PC-9 (cell line): Measurements from ENCODE around the gene TMEM165. TPM values are rescaled to one million over a fixed set of nuclear protein-coding genes. Genes with fewer than 3 reads are reported as not detected.

Experiments used
- BruUV-seq: library from RNA; stranded (reverse); fragments of 400-500 nt; replicated peaks from 2 replicates; lab custom pipeline; 2021; lab: Mats Ljungman, UMichigan
- CTCF ChIA-PET: fragments of 300-600 bp; sonication (Branson Sonifier 250); formaldehyde crosslinking; loops from one replicate; lab custom pipeline; 2022; ENCODE audit warnings: antibody characterized with exemption; lab: Charles Lee
- POLR2A ChIA-PET: fragments of 300-600 bp; sonication (Branson Sonifier 250); formaldehyde crosslinking; loops from one replicate; lab custom pipeline; 2022; ENCODE audit warnings: antibody characterized with exemption; ENCODE audit not compliant: unreplicated experiment; lab: Charles Lee
- DNase-seq, 2 experiments: peaks; one replicate each; pipeline versions ENCODE4 v3.0.0 to v3.0.0-alpha.2; 2015 to 2022; ENCODE audit warnings: mixed read lengths in 1 of 2
- H2AFZ ChIP-seq: fragments of 200-600 bp; sonication (generic); 2 replicates; pipeline ENCODE4 v1.8.1; 2017; ENCODE audit warnings: antibody characterized with exemption
- H3F3A ChIP-seq: fragments of 200-600 bp; sonication (generic); 2 replicates; pipeline ENCODE4 v1.8.1; 2017; ENCODE audit warnings: antibody characterized with exemption, mild to moderate bottlenecking, low read depth; ENCODE audit not compliant: insufficient read depth
- H3K27ac ChIP-seq: fragments of 200-600 bp; sonication (generic); 2 replicates; pipeline ENCODE4 v1.6.1; 2016; ENCODE audit warnings: mixed run types
- H3K27me3 ChIP-seq: fragments of 200-600 bp; sonication (generic); 2 replicates; pipeline ENCODE4 v1.6.1; 2016; ENCODE audit warnings: low read depth, mixed run types; ENCODE audit not compliant: insufficient read depth
- H3K36me3 ChIP-seq: fragments of 200-600 bp; sonication (generic); 2 replicates; pipeline ENCODE4 v1.6.1; 2016; ENCODE audit warnings: low read depth, mixed run types
- H3K4me1 ChIP-seq: fragments of 200-600 bp; sonication (generic); replicated peaks from 2 replicates; pipeline ENCODE4 v1.6.1; 2016; ENCODE audit warnings: mixed run types; ENCODE audit not compliant: insufficient read depth
- H3K4me2 ChIP-seq: fragments of 200-600 bp; sonication (generic); 2 replicates; pipeline ENCODE4 v1.6.1; 2017; ENCODE audit warnings: mixed run types
- H3K4me3 ChIP-seq: fragments of 200-600 bp; sonication (generic); 2 replicates; pipeline ENCODE4 v1.6.1; 2016; ENCODE audit warnings: mixed run types
- H3K79me2 ChIP-seq: fragments of 200-600 bp; sonication (generic); 2 replicates; pipeline ENCODE4 v1.6.1; 2017; ENCODE audit warnings: low read depth, mixed run types
- H3K9me2 ChIP-seq: fragments of 200-600 bp; sonication (generic); 2 replicates; pipeline ENCODE4 v1.8.1; 2017; ENCODE audit warnings: mild to moderate bottlenecking; ENCODE audit not compliant: insufficient read depth
- H3K9me3 ChIP-seq: fragments of 200-600 bp; sonication (generic); 2 replicates; pipeline ENCODE4 v1.8.1; 2016; ENCODE audit warnings: low read depth; ENCODE audit not compliant: insufficient read depth
- H4K20me1 ChIP-seq: fragments of 200-600 bp; sonication (generic); 2 replicates; pipeline ENCODE4 v1.8.1; 2017; ENCODE audit not compliant: insufficient read depth
- EZH2 ChIP-seq: fragments of 200-600 bp; sonication (generic); IDR thresholded peaks from 2 replicates; pipeline ENCODE4 v1.8.0; 2017; ENCODE audit warnings: antibody characterized with exemption, low read depth
- intact Hi-C: fragments of 100-400 bp; cut with micrococcal nuclease; formaldehyde crosslinking; loops from one replicate; pipeline ENCODE4 v1.10.0; 2022; ENCODE audit not compliant: unreplicated experiment
- total RNA-seq: library from RNA; stranded (reverse); gene quantifications from 2 replicates; pipeline ENCODE4 v1.2.3, GENCODE V29; 2021
- TF ChIP-seq, protein P1 (sequence below): fragments of 200-600 bp; sonication (generic); conservative IDR thresholded peaks from 2 replicates; pipeline ENCODE4 v1.6.1; 2017; ENCODE audit warnings: mixed run types, antibody characterized with exemption, mild to moderate bottlenecking, moderate library complexity

Gene TMEM165
- total RNA-seq, 1 experiment from 2014 or later = 61.4 TPM

DNA sequence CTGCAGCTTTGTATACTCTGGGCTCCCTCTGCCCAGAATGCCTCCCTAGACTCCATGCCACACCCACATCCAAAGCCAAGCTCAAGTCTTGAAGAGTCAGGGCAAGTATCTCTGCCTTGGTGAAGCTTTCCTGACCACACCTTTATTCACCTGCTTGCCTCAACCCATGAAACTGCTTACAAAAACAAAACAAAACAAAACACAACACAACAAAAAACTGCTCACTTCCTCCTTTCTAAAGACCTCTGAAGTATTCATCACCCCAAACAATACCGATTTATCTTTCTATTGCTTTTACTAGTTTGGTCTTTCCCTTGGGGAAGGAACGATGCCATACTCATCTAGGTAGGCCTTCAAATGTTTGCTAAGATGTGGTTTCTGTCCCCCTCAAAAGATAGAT is 45.0 kb downstream of the TMEM165 start:
- no peak overlapping the region for H2AFZ ChIP-seq
- no peak overlapping the region for H3K4me3 ChIP-seq
- no peak for DNase-seq
- TF ChIP-seq, protein P1, sequence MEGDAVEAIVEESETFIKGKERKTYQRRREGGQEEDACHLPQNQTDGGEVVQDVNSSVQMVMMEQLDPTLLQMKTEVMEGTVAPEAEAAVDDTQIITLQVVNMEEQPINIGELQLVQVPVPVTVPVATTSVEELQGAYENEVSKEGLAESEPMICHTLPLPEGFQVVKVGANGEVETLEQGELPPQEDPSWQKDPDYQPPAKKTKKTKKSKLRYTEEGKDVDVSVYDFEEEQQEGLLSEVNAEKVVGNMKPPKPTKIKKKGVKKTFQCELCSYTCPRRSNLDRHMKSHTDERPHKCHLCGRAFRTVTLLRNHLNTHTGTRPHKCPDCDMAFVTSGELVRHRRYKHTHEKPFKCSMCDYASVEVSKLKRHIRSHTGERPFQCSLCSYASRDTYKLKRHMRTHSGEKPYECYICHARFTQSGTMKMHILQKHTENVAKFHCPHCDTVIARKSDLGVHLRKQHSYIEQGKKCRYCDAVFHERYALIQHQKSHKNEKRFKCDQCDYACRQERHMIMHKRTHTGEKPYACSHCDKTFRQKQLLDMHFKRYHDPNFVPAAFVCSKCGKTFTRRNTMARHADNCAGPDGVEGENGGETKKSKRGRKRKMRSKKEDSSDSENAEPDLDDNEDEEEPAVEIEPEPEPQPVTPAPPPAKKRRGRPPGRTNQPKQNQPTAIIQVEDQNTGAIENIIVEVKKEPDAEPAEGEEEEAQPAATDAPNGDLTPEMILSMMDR = no peak
- no peak for TF ChIP-seq EZH2
- no peaks in the 10 kb centered on the region for H3K79me2 ChIP-seq
- no TSS peak for BruUV-seq
- no peaks in the 10 kb centered on the region for H3K27me3 ChIP-seq
- no peaks in the 10 kb centered on the region for H3K4me1 ChIP-seq
- H3F3A ChIP-seq = no peaks in the 10 kb centered on the region
- H3K36me3 ChIP-seq = no peaks in the 10 kb centered on the region
- H3K4me2 ChIP-seq = no peak overlapping the region
- H3K27ac ChIP-seq = no peak overlapping the region
- ChIA-PET CTCF (no interaction called here), POLR2A (no interaction called here)
- intact Hi-C loops = loop anchor here (10.0 kb wide), 2 partner anchors 104 to 294 kb away; partner anchors contain the start of gene CLOCK
- H4K20me1 ChIP-seq = no peaks in the 10 kb centered on the region
- no peaks in the 10 kb centered on the region for H3K9me2 ChIP-seq
- H3K9me3 ChIP-seq = no peaks in the 10 kb centered on the region

GRCh38 chr4:55442541-55442940 is 46.8 kb downstream of the TMEM165 start:
- H3K36me3 ChIP-seq = no peaks in the 10 kb centered on the region
- H4K20me1 ChIP-seq = no peaks in the 10 kb centered on the region
- DNase-seq = no peak
- no peaks in the 10 kb centered on the region for H3K9me2 ChIP-seq
- no peaks in the 10 kb centered on the region for H3K27me3 ChIP-seq
- intact Hi-C loops = loop anchor here (10.0 kb wide), 2 partner anchors 102 to 292 kb away; partner anchors contain the start of gene CLOCK
- no peak overlapping the region for H3K4me2 ChIP-seq
- ChIA-PET CTCF (no interaction called here), POLR2A (no interaction called here)
- no peaks in the 10 kb centered on the region for H3K9me3 ChIP-seq
- H3K4me1 ChIP-seq = no peaks in the 10 kb centered on the region
- H3K4me3 ChIP-seq = no peak overlapping the region
- H2AFZ ChIP-seq = no peak overlapping the region
- no peak overlapping the region for H3K27ac ChIP-seq
- no peak for TF ChIP-seq EZH2
- TF ChIP-seq, protein P1 = no peak
- no TSS peak for BruUV-seq
- H3K79me2 ChIP-seq = no peaks in the 10 kb centered on the region
- no peaks in the 10 kb centered on the region for H3F3A ChIP-seq

- intact Hi-C loops = loop anchor here (5.0 to 10.0 kb wide), 3 partner anchors 100 to 422 kb away; partner anchors contain the start of gene CLOCK
- no TSS peak for BruUV-seq
- H4K20me1 ChIP-seq = no peaks in the 10 kb centered on the region
- no peak overlapping the region for H3K4me2 ChIP-seq
- H3F3A ChIP-seq = no peaks in the 10 kb centered on the region
- H3K4me1 ChIP-seq = no peaks in the 10 kb centered on the region
- no peaks in the 10 kb centered on the region for H3K36me3 ChIP-seq
- ChIA-PET POLR2A (interaction anchor here (0.6 kb wide), 1 partner anchor 113 kb away, joined by 10 read pairs; no protein-coding TSS in a partner anchor), CTCF (no interaction called here)
- H2AFZ ChIP-seq = no peak overlapping the region
- H3K79me2 ChIP-seq = no peaks in the 10 kb centered on the region
- H3K9me3 ChIP-seq = no peaks in the 10 kb centered on the region
- no peaks in the 10 kb centered on the region for H3K9me2 ChIP-seq
- H3K27ac ChIP-seq = no peak overlapping the region
- no peaks in the 10 kb centered on the region for H3K27me3 ChIP-seq
- DNase-seq = no peak
- TF ChIP-seq, protein P1 = no peak; the same call in 1 of the 2 replicates
- no peak for TF ChIP-seq EZH2
- H3K4me3 ChIP-seq = no peak overlapping the region
These were observed 49.1 kb downstream of the TMEM165 start for GRCh38 chr4:55444827-55445226.
